ENCODE measurements around the gene FURIN. TPM values are rescaled to one million over a fixed set of nuclear protein-coding genes. Genes with fewer than 3 reads are reported as not detected.
A peak's percentile ranks its signal among the peaks of the same experiment; 100 is the strongest.

Gene FURIN
- total and polyA plus RNA-seq, 9 of the 15 experiments (the other 6 are each of a cell fraction or from before 2014, with no cell fraction given): 0.92 to 99.9 (median 34.8) TPM

DNA sequence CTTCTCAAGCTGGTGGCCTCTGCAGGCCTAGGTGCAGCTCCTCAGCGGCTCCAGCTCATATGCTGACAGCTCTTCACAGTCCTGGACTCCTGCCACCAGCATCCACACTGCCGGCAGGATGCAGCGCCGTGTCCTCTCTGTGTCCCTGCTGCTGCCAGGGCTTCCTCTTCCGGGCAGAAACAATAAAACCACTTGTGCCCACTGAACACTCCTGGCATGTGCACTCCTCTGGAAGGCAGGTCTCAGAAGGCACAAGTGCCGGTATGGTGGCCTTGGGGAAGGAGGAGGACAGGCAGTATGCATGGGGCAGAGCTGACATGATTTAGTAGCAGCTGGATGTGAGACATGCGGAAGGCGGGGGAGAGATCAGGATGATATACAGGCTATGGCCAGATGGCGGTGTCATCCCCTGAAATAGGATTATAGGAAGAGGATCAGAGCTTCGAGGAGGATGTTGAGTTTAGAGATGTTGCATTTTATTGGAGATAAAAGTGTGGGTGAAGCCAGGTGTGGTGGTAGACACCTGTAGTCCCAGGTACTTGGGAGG, 27.3 kb downstream of the FURIN start (continued):
- TF ChIP-seq, protein P1, sequence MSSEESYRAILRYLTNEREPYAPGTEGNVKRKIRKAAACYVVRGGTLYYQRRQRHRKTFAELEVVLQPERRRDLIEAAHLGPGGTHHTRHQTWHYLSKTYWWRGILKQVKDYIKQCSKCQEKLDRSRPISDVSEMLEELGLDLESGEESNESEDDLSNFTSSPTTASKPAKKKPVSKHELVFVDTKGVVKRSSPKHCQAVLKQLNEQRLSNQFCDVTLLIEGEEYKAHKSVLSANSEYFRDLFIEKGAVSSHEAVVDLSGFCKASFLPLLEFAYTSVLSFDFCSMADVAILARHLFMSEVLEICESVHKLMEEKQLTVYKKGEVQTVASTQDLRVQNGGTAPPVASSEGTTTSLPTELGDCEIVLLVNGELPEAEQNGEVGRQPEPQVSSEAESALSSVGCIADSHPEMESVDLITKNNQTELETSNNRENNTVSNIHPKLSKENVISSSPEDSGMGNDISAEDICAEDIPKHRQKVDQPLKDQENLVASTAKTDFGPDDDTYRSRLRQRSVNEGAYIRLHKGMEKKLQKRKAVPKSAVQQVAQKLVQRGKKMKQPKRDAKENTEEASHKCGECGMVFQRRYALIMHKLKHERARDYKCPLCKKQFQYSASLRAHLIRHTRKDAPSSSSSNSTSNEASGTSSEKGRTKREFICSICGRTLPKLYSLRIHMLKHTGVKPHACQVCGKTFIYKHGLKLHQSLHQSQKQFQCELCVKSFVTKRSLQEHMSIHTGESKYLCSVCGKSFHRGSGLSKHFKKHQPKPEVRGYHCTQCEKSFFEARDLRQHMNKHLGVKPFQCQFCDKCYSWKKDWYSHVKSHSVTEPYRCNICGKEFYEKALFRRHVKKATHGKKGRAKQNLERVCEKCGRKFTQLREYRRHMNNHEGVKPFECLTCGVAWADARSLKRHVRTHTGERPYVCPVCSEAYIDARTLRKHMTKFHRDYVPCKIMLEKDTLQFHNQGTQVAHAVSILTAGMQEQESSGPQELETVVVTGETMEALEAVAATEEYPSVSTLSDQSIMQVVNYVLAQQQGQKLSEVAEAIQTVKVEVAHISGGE (CRISPR knock-in tag; IDR thresholded peaks at IDR 0.05): no peak
- TF ChIP-seq RBM22 (IDR thresholded peaks at IDR 0.05; ENCODE audit: low read depth, low read length, poor library complexity, severe bottlenecking) (no peak), ELF2 (CRISPR knock-in tag; IDR thresholded peaks at IDR 0.05) (peak; percentile 40; the same call in 1 of the 2 replicates), ZNF134 (CRISPR knock-in tag; conservative IDR thresholded peaks at IDR 0.05) (no peak), SMARCC2 (IDR thresholded peaks at IDR 0.05; ENCODE audit: low read depth) (no peak), ZNF197 (CRISPR knock-in tag; IDR thresholded peaks at IDR 0.05; ENCODE audit: low read depth) (no peak), ZZZ3 (IDR thresholded peaks at IDR 0.05) (no peak), SMAD4 (CRISPR knock-in tag; conservative IDR thresholded peaks at IDR 0.05) (peak; percentile 73), RBM39 (optimal IDR thresholded peaks at IDR 0.05; ENCODE audit: low read depth, low read length) (no peak), ILK (tag; IDR thresholded peaks at IDR 0.05; ENCODE audit: borderline replicate concordance, low read depth) (no peak), RFX7 (CRISPR knock-in tag; IDR thresholded peaks at IDR 0.05) (no peak), ZNF436 (CRISPR knock-in tag; IDR thresholded peaks at IDR 0.05) (no peak), NFIX (CRISPR knock-in tag; IDR thresholded peaks at IDR 0.05; ENCODE audit: low read depth) (no peak)
- TF ChIP-seq, protein P2, sequence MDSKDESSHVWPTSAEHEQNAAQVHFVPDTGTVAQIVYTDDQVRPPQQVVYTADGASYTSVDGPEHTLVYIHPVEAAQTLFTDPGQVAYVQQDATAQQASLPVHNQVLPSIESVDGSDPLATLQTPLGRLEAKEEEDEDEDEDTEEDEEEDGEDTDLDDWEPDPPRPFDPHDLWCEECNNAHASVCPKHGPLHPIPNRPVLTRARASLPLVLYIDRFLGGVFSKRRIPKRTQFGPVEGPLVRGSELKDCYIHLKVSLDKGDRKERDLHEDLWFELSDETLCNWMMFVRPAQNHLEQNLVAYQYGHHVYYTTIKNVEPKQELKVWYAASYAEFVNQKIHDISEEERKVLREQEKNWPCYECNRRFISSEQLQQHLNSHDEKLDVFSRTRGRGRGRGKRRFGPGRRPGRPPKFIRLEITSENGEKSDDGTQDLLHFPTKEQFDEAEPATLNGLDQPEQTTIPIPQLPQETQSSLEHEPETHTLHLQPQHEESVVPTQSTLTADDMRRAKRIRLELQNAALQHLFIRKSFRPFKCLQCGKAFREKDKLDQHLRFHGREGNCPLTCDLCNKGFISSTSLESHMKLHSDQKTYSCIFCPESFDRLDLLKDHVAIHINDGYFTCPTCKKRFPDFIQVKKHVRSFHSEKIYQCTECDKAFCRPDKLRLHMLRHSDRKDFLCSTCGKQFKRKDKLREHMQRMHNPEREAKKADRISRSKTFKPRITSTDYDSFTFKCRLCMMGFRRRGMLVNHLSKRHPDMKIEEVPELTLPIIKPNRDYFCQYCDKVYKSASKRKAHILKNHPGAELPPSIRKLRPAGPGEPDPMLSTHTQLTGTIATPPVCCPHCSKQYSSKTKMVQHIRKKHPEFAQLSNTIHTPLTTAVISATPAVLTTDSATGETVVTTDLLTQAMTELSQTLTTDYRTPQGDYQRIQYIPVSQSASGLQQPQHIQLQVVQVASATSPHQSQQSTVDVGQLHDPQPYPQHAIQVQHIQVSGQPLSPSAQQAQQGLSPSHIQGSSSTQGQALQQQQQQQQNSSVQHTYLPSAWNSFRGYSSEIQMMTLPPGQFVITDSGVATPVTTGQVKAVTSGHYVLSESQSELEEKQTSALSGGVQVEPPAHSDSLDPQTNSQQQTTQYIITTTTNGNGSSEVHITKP (IDR thresholded peaks at IDR 0.05; ENCODE audit: partially characterized antibody): no peak
- TF ChIP-seq, protein P3, sequence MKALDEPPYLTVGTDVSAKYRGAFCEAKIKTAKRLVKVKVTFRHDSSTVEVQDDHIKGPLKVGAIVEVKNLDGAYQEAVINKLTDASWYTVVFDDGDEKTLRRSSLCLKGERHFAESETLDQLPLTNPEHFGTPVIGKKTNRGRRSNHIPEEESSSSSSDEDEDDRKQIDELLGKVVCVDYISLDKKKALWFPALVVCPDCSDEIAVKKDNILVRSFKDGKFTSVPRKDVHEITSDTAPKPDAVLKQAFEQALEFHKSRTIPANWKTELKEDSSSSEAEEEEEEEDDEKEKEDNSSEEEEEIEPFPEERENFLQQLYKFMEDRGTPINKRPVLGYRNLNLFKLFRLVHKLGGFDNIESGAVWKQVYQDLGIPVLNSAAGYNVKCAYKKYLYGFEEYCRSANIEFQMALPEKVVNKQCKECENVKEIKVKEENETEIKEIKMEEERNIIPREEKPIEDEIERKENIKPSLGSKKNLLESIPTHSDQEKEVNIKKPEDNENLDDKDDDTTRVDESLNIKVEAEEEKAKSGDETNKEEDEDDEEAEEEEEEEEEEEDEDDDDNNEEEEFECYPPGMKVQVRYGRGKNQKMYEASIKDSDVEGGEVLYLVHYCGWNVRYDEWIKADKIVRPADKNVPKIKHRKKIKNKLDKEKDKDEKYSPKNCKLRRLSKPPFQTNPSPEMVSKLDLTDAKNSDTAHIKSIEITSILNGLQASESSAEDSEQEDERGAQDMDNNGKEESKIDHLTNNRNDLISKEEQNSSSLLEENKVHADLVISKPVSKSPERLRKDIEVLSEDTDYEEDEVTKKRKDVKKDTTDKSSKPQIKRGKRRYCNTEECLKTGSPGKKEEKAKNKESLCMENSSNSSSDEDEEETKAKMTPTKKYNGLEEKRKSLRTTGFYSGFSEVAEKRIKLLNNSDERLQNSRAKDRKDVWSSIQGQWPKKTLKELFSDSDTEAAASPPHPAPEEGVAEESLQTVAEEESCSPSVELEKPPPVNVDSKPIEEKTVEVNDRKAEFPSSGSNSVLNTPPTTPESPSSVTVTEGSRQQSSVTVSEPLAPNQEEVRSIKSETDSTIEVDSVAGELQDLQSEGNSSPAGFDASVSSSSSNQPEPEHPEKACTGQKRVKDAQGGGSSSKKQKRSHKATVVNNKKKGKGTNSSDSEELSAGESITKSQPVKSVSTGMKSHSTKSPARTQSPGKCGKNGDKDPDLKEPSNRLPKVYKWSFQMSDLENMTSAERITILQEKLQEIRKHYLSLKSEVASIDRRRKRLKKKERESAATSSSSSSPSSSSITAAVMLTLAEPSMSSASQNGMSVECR (CRISPR knock-in tag; IDR thresholded peaks at IDR 0.05): no peak

Measured in K562 (cell line).